T-helper 1 cell treated with Interleukin-12 subunit alpha and Interleukin-12 subunit beta and Interleukin-4 antibody, amounts not matched to agents 30 μg/mL and 1 μg/mL, for 36 hours (primary cell): ENCODE measurements around the gene RLIM.
"Not testable (repeated sequence)": the region's sequence is repeated elsewhere in the genome, so short reads cannot be mapped to it uniquely, and the experiment has no call there.

ENCODE experiments used
- H3K27ac Mint-ChIP-seq: one replicate; pipeline ENCODE4 v1.8.0; 2021; ENCODE audit warnings: mild to moderate bottlenecking, mixed read lengths
- H3K27me3 Mint-ChIP-seq: one replicate; pipeline ENCODE4 v1.8.0; 2021; ENCODE audit warnings: low read depth, mixed read lengths
- H3K36me3 Mint-ChIP-seq: one replicate; pipeline ENCODE4 v1.8.0; 2021; ENCODE audit warnings: low read depth, mixed read lengths
- H3K4me1 Mint-ChIP-seq: one replicate; pipeline ENCODE4 v1.8.0; 2021; ENCODE audit warnings: low read depth, mixed read lengths
- H3K4me3 Mint-ChIP-seq: one replicate; pipeline ENCODE4 v1.8.0; 2021; ENCODE audit warnings: mild to moderate bottlenecking, moderate library complexity, mixed read lengths
- H3K9me3 Mint-ChIP-seq: one replicate; pipeline ENCODE4 v1.8.0; 2021; ENCODE audit warnings: mixed read lengths

Gene RLIM

GRCh38 chrX:74614093-74614909 is at the start of gene RLIM:
Gene RLIM, minus strand, starts transcription at chrX:74614624. Its CDS starts 18,647 bp downstream, at chrX:74595977.
- no peaks in the 10 kb centered on the region for H3K9me3 Mint-ChIP-seq
- peak within 1 kb of the TSS; percentile 100 for H3K27ac Mint-ChIP-seq
- H3K27me3 Mint-ChIP-seq: no peaks in the 10 kb centered on the region
- H3K4me3 Mint-ChIP-seq: peak within 1 kb of the TSS; percentile 99
- peaks cover 17% of the 10 kb centered on the region for H3K36me3 Mint-ChIP-seq
- peaks cover 10% of the 10 kb centered on the region for H3K4me1 Mint-ChIP-seq

- Mint-ChIP-seq H3K27me3 (no peaks in the 10 kb centered on the region), H3K9me3 (peaks cover 4% of the 10 kb centered on the region), H3K4me1 (peaks cover 4% of the 10 kb centered on the region), H3K27ac (no peak overlapping the region), H3K4me3 (no peak overlapping the region), H3K36me3 (no peaks in the 10 kb centered on the region)
These were observed 41.8 kb upstream of the RLIM start for GRCh38 chrX:74656079-74656745.

DNA sequence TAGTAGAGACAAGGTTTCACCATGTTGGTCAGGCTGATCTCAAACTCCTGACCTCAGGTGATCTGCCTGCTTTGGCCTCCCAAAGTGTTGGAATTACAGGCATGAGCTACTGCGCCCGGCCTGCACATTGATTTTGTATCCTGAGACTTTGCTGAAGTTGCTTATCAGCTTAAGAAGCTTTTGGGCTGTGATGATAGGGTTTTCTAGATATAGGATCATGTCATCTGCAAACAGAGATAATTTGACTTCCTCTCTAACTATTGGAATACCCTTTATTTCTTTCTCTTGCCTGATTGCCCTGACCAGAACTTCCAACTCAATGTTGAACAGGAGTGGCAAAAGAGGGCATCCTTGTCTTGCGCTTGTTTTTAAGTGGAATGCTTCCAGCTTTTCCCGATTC is 40.5 kb upstream of the RLIM start:
- not testable (repeated sequence) for H3K4me1 Mint-ChIP-seq, H3K27me3 Mint-ChIP-seq, H3K36me3 Mint-ChIP-seq, H3K9me3 Mint-ChIP-seq, H3K4me3 Mint-ChIP-seq, H3K27ac Mint-ChIP-seq

- Mint-ChIP-seq H3K4me1 (no peaks in the 10 kb centered on the region), H3K27ac (no peak overlapping the region), H3K9me3 (no peaks in the 10 kb centered on the region), H3K27me3 (peaks cover 4% of the 10 kb centered on the region), H3K4me3 (no peak overlapping the region), H3K36me3 (no peaks in the 10 kb centered on the region)
These were observed 22.4 kb upstream of the RLIM start for GRCh38 chrX:74636749-74637314.

- H3K4me1 Mint-ChIP-seq: peaks cover 12% of the 10 kb centered on the region
These were observed 893 bp downstream of the RLIM start for GRCh38 chrX:74613370-74614092.

DNA sequence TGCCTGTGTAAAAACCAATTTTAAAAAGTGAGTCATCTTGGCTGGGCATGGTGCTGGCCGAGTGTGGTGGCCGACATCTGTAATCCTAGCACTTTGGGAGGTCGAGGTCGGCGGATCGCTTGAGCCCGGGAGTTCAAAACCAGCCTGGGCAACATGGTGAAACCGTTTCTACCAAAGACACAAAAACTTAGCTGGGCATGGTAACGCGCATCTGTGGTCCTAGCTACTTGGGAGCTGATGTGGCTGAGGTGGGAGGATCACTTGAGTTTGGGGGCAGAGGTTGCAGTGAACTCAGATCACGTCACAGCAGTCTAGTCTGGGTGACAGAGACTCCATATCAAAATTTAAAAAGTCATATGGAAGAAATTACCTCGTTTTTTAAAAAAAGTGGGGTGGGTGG is 7.6 kb downstream of the RLIM start:
- Mint-ChIP-seq H3K4me3 (no peak overlapping the region), H3K27me3 (no peaks in the 10 kb centered on the region), H3K36me3 (peaks cover 17% of the 10 kb centered on the region), H3K9me3 (no peaks in the 10 kb centered on the region), H3K4me1 (peaks cover 15% of the 10 kb centered on the region), H3K27ac (no peak overlapping the region)

More at GRCh38 chrX:74613370-74614092, 893 bp downstream of the RLIM start:
- H3K27ac Mint-ChIP-seq: peak overlapping the region; percentile 100
- H3K27me3 Mint-ChIP-seq: no peaks in the 10 kb centered on the region
- H3K36me3 Mint-ChIP-seq: peaks cover 19% of the 10 kb centered on the region
- no peaks in the 10 kb centered on the region for H3K9me3 Mint-ChIP-seq
- peak overlapping the region; percentile 99 for H3K4me3 Mint-ChIP-seq

DNA sequence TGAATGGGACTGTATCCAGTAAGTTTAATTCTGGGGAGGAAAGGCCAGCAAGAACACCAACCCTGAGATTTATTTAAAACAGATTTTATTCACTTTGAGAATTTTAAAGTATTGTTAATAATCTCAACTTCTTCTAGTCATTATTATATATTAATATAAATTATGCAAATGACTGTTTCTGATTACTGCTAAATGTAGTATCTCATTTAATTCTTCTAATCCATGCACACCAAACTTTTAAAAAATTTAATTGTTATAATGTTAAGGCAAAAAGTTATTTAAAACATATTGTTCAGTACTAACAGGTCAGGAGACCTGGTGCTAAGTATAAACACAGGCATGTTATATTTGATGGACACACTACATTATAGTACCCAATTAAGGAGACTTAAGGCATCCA is 8.1 kb downstream of the RLIM start:
- no peaks in the 10 kb centered on the region for H3K27me3 Mint-ChIP-seq
- no peak overlapping the region for H3K4me3 Mint-ChIP-seq
- no peak overlapping the region for H3K27ac Mint-ChIP-seq
- H3K4me1 Mint-ChIP-seq: peaks cover 15% of the 10 kb centered on the region
- no peaks in the 10 kb centered on the region for H3K9me3 Mint-ChIP-seq
- peaks cover 17% of the 10 kb centered on the region for H3K36me3 Mint-ChIP-seq

DNA sequence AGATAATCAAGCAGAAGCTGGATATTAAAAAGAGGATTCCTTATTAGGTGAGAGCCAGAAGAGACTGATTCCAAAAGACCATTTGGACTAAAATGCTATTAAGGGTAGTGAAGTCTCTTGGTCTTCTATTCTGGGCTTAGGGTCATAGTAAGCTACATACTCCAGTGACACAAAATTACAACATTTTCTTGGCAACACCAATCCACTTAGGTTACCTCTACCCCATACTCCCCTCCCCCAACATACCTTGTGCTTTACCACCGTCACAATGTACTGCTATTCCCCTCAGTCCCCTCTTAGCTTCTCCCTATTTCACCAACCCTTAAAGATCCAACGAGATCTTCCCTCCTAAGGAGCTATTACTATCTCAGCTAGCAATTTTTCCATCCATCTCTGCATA is 11.4 kb downstream of the RLIM start:
- Mint-ChIP-seq H3K4me1 (peaks cover 13% of the 10 kb centered on the region), H3K4me3 (no peak overlapping the region), H3K36me3 (peaks cover 6% of the 10 kb centered on the region), H3K27me3 (no peaks in the 10 kb centered on the region), H3K9me3 (no peaks in the 10 kb centered on the region), H3K27ac (no peak overlapping the region)

DNA sequence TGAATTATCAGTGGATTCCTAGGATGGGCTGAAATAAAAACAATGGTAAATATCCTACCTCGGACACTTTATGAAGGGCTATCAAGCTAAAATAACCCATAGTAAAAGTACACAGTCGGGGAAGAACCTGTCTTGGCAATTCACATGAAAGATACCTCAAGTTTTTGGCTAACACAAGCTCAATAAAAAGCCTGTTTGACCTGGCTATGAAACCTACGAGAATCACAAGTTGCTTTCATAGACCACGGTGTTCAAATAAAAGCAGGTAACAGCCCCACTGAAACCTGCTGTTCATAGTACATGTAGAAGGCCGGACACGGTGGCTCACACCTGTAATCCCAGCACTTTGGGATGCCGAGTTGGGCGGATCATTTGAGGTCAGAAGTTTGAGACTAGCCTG is 12.3 kb downstream of the RLIM start:
- Mint-ChIP-seq H3K4me1 (peaks cover 13% of the 10 kb centered on the region), H3K27ac (no peak overlapping the region), H3K9me3 (no peaks in the 10 kb centered on the region), H3K4me3 (no peak overlapping the region), H3K27me3 (no peaks in the 10 kb centered on the region), H3K36me3 (peaks cover 6% of the 10 kb centered on the region)

GRCh38 chrX:74593593-74593992 is 20.8 kb downstream of the RLIM start:
- Mint-ChIP-seq H3K9me3 (no peaks in the 10 kb centered on the region), H3K4me1 (peaks cover 3% of the 10 kb centered on the region), H3K27me3 (no peaks in the 10 kb centered on the region), H3K27ac (no peak overlapping the region), H3K4me3 (no peak overlapping the region), H3K36me3 (peaks cover 29% of the 10 kb centered on the region)

DNA sequence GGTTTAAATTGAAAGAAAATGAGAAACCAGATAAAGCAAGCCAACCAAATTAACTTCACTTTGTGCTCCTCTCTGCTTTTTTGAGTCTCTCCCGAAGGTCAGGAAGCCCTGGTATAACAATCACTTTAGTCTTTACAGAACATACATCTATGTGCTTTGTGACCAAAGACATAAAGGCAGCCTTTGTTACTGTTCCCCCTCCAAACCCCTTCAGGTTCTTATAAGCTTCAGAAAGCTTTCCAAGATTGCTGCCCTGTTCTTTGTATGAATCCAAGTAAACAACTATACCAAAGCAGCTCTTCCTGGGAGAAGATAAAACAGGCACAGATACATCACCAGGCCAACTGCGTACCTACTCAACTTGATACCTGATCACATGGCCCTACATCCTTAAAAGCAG is 28.7 kb downstream of the RLIM start:
- Mint-ChIP-seq H3K36me3 (peaks cover 17% of the 10 kb centered on the region), H3K4me3 (no peak overlapping the region), H3K9me3 (no peaks in the 10 kb centered on the region), H3K27ac (no peak overlapping the region), H3K4me1 (peaks cover 1% of the 10 kb centered on the region), H3K27me3 (no peaks in the 10 kb centered on the region)

DNA sequence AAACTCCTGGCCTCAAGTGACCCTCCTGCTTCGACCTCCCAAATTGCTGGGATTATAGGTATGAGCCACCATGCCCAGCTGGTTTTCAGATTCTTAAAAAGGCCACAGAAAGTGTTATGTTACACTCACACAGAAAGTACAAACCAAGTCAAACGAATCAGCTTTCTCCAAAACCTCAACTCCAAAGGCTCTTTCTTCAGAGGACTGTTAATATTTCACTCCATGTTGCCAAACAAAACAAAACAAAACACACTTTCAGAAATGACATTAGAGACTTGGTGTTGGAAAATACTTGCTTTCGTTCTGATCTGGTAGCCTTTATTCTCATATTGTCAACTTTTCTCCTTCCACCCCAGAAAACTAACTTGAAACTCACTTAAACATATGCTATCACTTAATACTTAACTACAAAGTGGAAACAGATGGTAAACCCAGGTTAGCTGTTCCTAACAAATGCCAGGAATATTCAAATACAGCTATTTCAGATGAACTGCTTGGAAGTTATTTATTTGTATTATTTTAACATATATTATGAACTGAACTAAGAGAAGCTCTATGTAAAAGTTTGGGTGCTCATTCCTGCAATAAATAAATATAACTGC is 34.7 kb downstream of the RLIM start:
- peaks cover 1% of the 10 kb centered on the region for H3K4me1 Mint-ChIP-seq
- H3K4me3 Mint-ChIP-seq: no peak overlapping the region
- H3K27ac Mint-ChIP-seq: no peak overlapping the region
- peaks cover 5% of the 10 kb centered on the region for H3K36me3 Mint-ChIP-seq
- no peaks in the 10 kb centered on the region for H3K9me3 Mint-ChIP-seq
- H3K27me3 Mint-ChIP-seq: no peaks in the 10 kb centered on the region

DNA sequence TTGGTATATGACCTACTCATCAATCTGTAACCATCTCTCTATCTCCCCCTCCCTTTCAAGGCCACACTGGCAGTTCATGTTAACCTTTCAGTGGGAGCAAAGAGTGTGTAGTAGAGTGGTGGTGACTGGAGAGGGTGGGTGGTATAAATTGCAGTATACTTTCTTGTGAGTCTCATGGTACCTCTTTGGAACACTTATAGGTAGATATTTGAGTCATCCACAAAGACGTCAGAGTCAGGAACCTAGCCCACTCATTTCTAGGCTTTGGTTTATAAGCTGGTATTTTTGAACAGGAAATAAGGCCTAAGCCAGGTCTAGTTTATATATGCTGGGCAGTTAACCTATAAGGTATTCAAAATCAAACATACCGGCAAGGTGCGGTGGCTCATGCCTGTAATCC is 36.3 kb downstream of the RLIM start:
- Mint-ChIP-seq H3K4me1 (no peaks in the 10 kb centered on the region), H3K36me3 (peaks cover 5% of the 10 kb centered on the region), H3K27me3 (no peaks in the 10 kb centered on the region), H3K9me3 (no peaks in the 10 kb centered on the region), H3K4me3 (no peak overlapping the region), H3K27ac (no peak overlapping the region)

GRCh38 chrX:74557378-74557777 is 57.0 kb downstream of the RLIM start:
- Mint-ChIP-seq H3K27ac (no peak overlapping the region), H3K36me3 (no peaks in the 10 kb centered on the region), H3K9me3 (no peaks in the 10 kb centered on the region), H3K4me3 (no peak overlapping the region), H3K27me3 (no peaks in the 10 kb centered on the region), H3K4me1 (no peaks in the 10 kb centered on the region)
